GM21367 (cell line): ENCODE measurements around the gene IRAK3.

Source experiments
- ATAC-seq: cut with Tn5 transposase; IDR thresholded peaks from one replicate; pipeline ENCODE4 v1.9.1; 2021; ENCODE audit not compliant: unreplicated experiment

IRAK3 gene

GRCh38 chr12:66301944-66302826, 113.2 kb downstream of the IRAK3 start, which contains the start of gene HELB:
Gene HELB (plus strand): TSS chr12:66302493. CDS start chr12:66302604, 111 bp downstream.
- peak; percentile 91 for ATAC-seq

DNA sequence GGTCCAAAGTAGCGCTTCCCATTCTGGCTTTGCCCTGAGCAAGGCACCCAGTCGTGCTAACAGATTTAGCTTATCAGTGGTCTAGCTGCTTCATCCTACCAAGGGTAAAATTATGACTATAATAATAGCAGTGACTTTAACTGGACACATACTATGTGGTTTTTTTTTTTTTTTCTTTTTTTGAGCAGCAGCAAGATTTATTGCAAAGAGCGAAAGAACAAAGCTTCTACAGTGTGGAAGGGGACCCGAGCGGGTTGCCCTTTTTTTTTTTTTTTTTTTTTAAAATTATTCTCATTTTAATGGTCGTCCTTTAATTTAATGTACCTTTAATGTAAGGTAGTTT, 113.8 kb downstream of the IRAK3 start:
- ATAC-seq, result no peak

GRCh38 chr12:66303316-66303804, 114.3 kb downstream of the IRAK3 start:
- peak; percentile 38 for ATAC-seq
